HepG2 (cell line): ENCODE data around the gene LMCD1. TPM values are rescaled to one million over a fixed set of nuclear protein-coding genes. Genes with fewer than 3 reads are reported as not detected.

ENCODE experiments used
- ATAC-seq: fragments of 200-7000 bp; cut with Tn5 transposase; 3 replicates; pipeline ENCODE4 v1.9.1; 2020; ENCODE audit warnings: mild to moderate bottlenecking, moderate library complexity
- BruUV-seq: library from RNA; stranded (reverse); fragments of 400-500 nt; replicated peaks from 2 replicates; lab custom pipeline; 2021; lab: Mats Ljungman, UMichigan
- CTCF ChIA-PET: fragments of 300-600 bp; formaldehyde crosslinking; extraction: SDS; loops from one replicate; lab custom pipeline; 2021; ENCODE audit warnings: low total read pairs, inconsistent platforms, low intra/inter-chr PET ratio; lab: Yijun Ruan, JAX
- POLR2A ChIA-PET: fragments of 350-600 bp; sonication (Branson Sonifier 250); formaldehyde crosslinking; loops from one replicate; lab custom pipeline; 2020; ENCODE audit warnings: antibody characterized with exemption, inconsistent platforms; lab: Yijun Ruan, JAX
- DNase-seq: peaks from one replicate; pipeline ENCODE4 v3.0.0-alpha.2; 2015; ENCODE audit warnings: low spot score
- FAIRE-seq: peaks from 3 replicates; lab custom pipeline; 2011; peaks lifted over from hg19 to GRCh38; lab: Jason Lieb, UNC
- H2AFZ ChIP-seq: one replicate; pipeline ENCODE4 v1.6.1; 2011; ENCODE audit warnings: low read length, inconsistent platforms
- H3K27ac ChIP-seq: fragments of 300-600 bp; 3 replicates; pipeline ENCODE4 v1.8.0; 2011; ENCODE audit warnings: mixed run types, mild to moderate bottlenecking, mixed read lengths, low read length, inconsistent platforms; ENCODE audit not compliant: insufficient read depth; ENCODE audit errors: extremely low read length
- H3K27me3 ChIP-seq, 2 experiments: fragments of 200-600 bp in 1 of 2; 2 replicates in 1 of 2; 3 replicates in 1 of 2; pipeline versions ENCODE4 v1.6.0 to v1.8.0; 2011; ENCODE audit warnings: low read length in 2 of 2, mild to moderate bottlenecking in 2 of 2, moderate library complexity in 2 of 2, inconsistent platforms in 1 of 2; ENCODE audit not compliant: insufficient read depth in 2 of 2, control insufficient read depth in 1 of 2
- H3K36me3 ChIP-seq, 2 experiments: fragments of 200-600 bp in 1 of 2; replicated peaks in 1 of 2; 2 replicates in 1 of 2; 3 replicates in 1 of 2; pipeline versions ENCODE4 v1.5.1 to v1.8.0; 2011; ENCODE audit warnings: low read length in 2 of 2, inconsistent platforms in 1 of 2; ENCODE audit not compliant: insufficient read depth in 2 of 2, control insufficient read depth in 1 of 2
- H3K4me1 ChIP-seq: 2 replicates; pipeline ENCODE4 v1.5.1; 2012; ENCODE audit warnings: low read length, inconsistent platforms; ENCODE audit not compliant: insufficient read depth
- H3K4me2 ChIP-seq: 2 replicates; pipeline ENCODE4 v1.6.0; 2011; ENCODE audit warnings: low read depth, low read length, inconsistent platforms
- H3K4me3 ChIP-seq, 3 experiments: fragments of 200-600 bp in 1 of 3; sonication (generic), shearing (Covaris generic) in 1 of 3; replicated peaks in 1 of 3; 2 replicates each; pipeline ENCODE4 v1.5.1; 2011 to 2016; ENCODE audit warnings: low read length in 3 of 3, inconsistent platforms in 2 of 3, low read depth in 2 of 3, mild to moderate bottlenecking in 2 of 3, control low read depth in 1 of 3, mixed read lengths in 1 of 3; ENCODE audit not compliant: insufficient read depth in 1 of 3
- H3K79me2 ChIP-seq: one replicate; pipeline ENCODE4 v1.6.1; 2011; ENCODE audit warnings: low read length, inconsistent platforms; ENCODE audit not compliant: insufficient read depth
- H3K9ac ChIP-seq: 2 replicates; pipeline ENCODE4 v1.6.0; 2011; ENCODE audit warnings: mild to moderate bottlenecking, low read depth, low read length, inconsistent platforms; ENCODE audit not compliant: insufficient read depth
- H3K9me3 ChIP-seq: 2 replicates; pipeline ENCODE4 v1.5.1; 2012; ENCODE audit warnings: mild to moderate bottlenecking, low read length
- H4K20me1 ChIP-seq: 2 replicates; pipeline ENCODE4 v1.6.0; 2011; ENCODE audit warnings: inconsistent platforms, mild to moderate bottlenecking, low read length, moderate library complexity; ENCODE audit not compliant: insufficient read depth
- ELF3 ChIP-seq: IDR thresholded peaks from 2 replicates; pipeline ENCODE4 v1.6.1; 2016; ENCODE audit warnings: missing genetic modification reagents, missing compliant biosample characterization
- HNF1B ChIP-seq: sonication (generic); formaldehyde crosslinking; IDR thresholded peaks from 2 replicates; pipeline ENCODE4 v1.5.1; 2020; ENCODE audit warnings: mild to moderate bottlenecking, moderate library complexity, missing genetic modification reagents
- PLSCR1 ChIP-seq: sonication (generic); formaldehyde crosslinking; IDR thresholded peaks from 2 replicates; pipeline ENCODE4 v1.5.0; 2020; ENCODE audit warnings: missing genetic modification reagents, mild to moderate bottlenecking, borderline replicate concordance
- SMARCC2 ChIP-seq: fragments of 450-650 bp; IDR thresholded peaks from 2 replicates; pipeline ENCODE4 v1.6.1; 2017; ENCODE audit warnings: antibody characterized with exemption, mild to moderate bottlenecking
- THAP9 ChIP-seq: sonication (generic); formaldehyde crosslinking; IDR thresholded peaks from 2 replicates; pipeline ENCODE4; 2020; ENCODE audit warnings: missing genetic modification reagents, mild to moderate bottlenecking, borderline replicate concordance
- TRAFD1 ChIP-seq: sonication (generic); formaldehyde crosslinking; IDR thresholded peaks from 2 replicates; pipeline ENCODE4 v1.5.1; 2020; ENCODE audit warnings: missing genetic modification reagents, mild to moderate bottlenecking, borderline replicate concordance
- ZFP62 ChIP-seq: sonication (generic); formaldehyde crosslinking; IDR thresholded peaks from 2 replicates; pipeline ENCODE4 v1.4.0; 2020; ENCODE audit warnings: missing genetic modification reagents
- ZNF317 ChIP-seq: sonication (generic); formaldehyde crosslinking; IDR thresholded peaks from 2 replicates; pipeline ENCODE4 v1.5.0; 2020; ENCODE audit warnings: mild to moderate bottlenecking, missing genetic modification reagents
- ZNF710 ChIP-seq: sonication (generic); formaldehyde crosslinking; IDR thresholded peaks from 2 replicates; pipeline ENCODE4 v1.5.0; 2020; ENCODE audit warnings: mild to moderate bottlenecking, missing genetic modification reagents, borderline replicate concordance
- ZSCAN21 ChIP-seq: sonication (generic); formaldehyde crosslinking; IDR thresholded peaks from 2 replicates; pipeline ENCODE4 v1.8.0; 2022; ENCODE audit warnings: mild to moderate bottlenecking, missing genetic modification reagents, moderate library complexity, borderline replicate concordance
- ZUFSP ChIP-seq: sonication (generic); formaldehyde crosslinking; IDR thresholded peaks from 2 replicates; pipeline ENCODE4 v1.9.0; 2021; ENCODE audit warnings: missing genetic modification reagents, mild to moderate bottlenecking, borderline replicate concordance
- WGBS: methylation state at CpG from one replicate; pipeline ENCODE4 v1.1.6; 2017; ENCODE audit warnings: low lambda C conversion rate; 5-methylcytosine and 5-hydroxymethylcytosine counted together
- in situ Hi-C: cut with HindIII; loops from 2 replicates; pipeline ENCODE4 v1.10.0; 2017; ENCODE audit warnings: low pct_unique_long_range_greater_than_20kb; ENCODE audit not compliant: extremely low pct_ligation_motif_present
- intact Hi-C: fragments of 100-400 bp; cut with micrococcal nuclease; formaldehyde crosslinking; loops from one replicate; pipeline ENCODE4 v1.10.0; 2022; ENCODE audit not compliant: unreplicated experiment
- polyA plus RNA-seq, 8 experiments: library from polyadenylated mRNA; depleted of rRNA in 3 of 8; stranded (reverse) in 7 of 8; unstranded in 1 of 8; fragments of >200 nt; fragmentation: Illumina TruSeq in 4 of 8; extraction: Trizol in 4 of 8; gene quantifications; 2 replicates each; pipeline versions ENCODE4 v1.2.1 to v1.2.3, GENCODE V29; 2011 to 2016; ENCODE audit warnings: low read depth in 4 of 8, missing spikeins in 1 of 8, mixed read lengths in 1 of 8; ENCODE audit not compliant: insufficient read depth in 1 of 8
- total RNA-seq, 5 experiments: library from RNA; depleted of rRNA; stranded (reverse); fragments of >200 nt; fragmentation: Illumina TruSeq; extraction: Trizol; gene quantifications; 2 replicates each; pipeline ENCODE4 v1.2.3, GENCODE V29; 2016; ENCODE audit warnings: low read depth in 1 of 5

LMCD1 gene
- total and polyA plus RNA-seq, 2 of the 13 experiments (the other 11 are each of a cell fraction or from before 2014, with no cell fraction given): 6.2 to 7.1 TPM

GRCh38 chr3:8518138-8518537, 16.5 kb downstream of the LMCD1 start (continued):
- no peak for TF ChIP-seq TRAFD1 (CRISPR knock-in tag)

GRCh38 chr3:8519156-8519555, 17.5 kb downstream of the LMCD1 start:
- intact Hi-C loops (no loop called here), in situ Hi-C loops (no loop called here)
- H3K36me3 ChIP-seq: peaks cover 1 to 2% of the 10 kb centered on the region in 2 experiments; a peak in 4 of 5 replicates
- H3K79me2 ChIP-seq: no peaks in the 10 kb centered on the region
- no peaks in the 10 kb centered on the region for H3K27me3 ChIP-seq
- no peaks in the 10 kb centered on the region for H3K4me1 ChIP-seq
- no peak for DNase-seq
- no peak overlapping the region for H3K27ac ChIP-seq
- no peak for ATAC-seq
- no peak overlapping the region for H3K4me2 ChIP-seq
- no peak overlapping the region for H2AFZ ChIP-seq
- POLR2A ChIA-PET: no interaction called here
- no TSS peak for BruUV-seq
- 93% methylated on average over 3 of the region's 3 CpGs for WGBS
- no peak for FAIRE-seq
- H4K20me1 ChIP-seq: no peaks in the 10 kb centered on the region
- H3K4me3 ChIP-seq: no peak overlapping the region
- H3K9ac ChIP-seq: no peak overlapping the region
- CTCF ChIA-PET: no interaction called here
- no peaks in the 10 kb centered on the region for H3K9me3 ChIP-seq
- no peak for TF ChIP-seq ZSCAN21
- TF ChIP-seq THAP9 (CRISPR knock-in tag): no peak
- TF ChIP-seq ZNF710 (CRISPR knock-in tag): no peak
- TF ChIP-seq HNF1B (CRISPR knock-in tag): no peak
- TF ChIP-seq ZUFSP: no peak
- no peak for TF ChIP-seq ELF3 (CRISPR knock-in tag)
- no peak for TF ChIP-seq ZFP62 (CRISPR knock-in tag)
- TF ChIP-seq PLSCR1 (CRISPR knock-in tag): no peak
- TF ChIP-seq SMARCC2: no peak
- no peak for TF ChIP-seq ZNF317
